Neutrophil (primary cell): ENCODE data around the gene G2E3.

Source experiments
- H3K27ac ChIP-seq: fragments of 200-600 bp; sonication (generic); 2 replicates; pipeline ENCODE4 v1.5.1; 2016; ENCODE audit warnings: mild to moderate bottlenecking, moderate library complexity
- H3K27me3 ChIP-seq: fragments of 200-600 bp; sonication (generic); 2 replicates; pipeline ENCODE4 v1.6.0; 2016; ENCODE audit warnings: mild to moderate bottlenecking
- H3K36me3 ChIP-seq: fragments of 200-600 bp; sonication (generic); 2 replicates; pipeline ENCODE4 v1.5.1; 2017
- H3K4me1 ChIP-seq, 2 experiments: fragments of 200-600 bp in 1 of 2; sonication (generic) in 1 of 2; 1 replicate in 1 of 2; 2 replicates in 1 of 2; pipeline versions ENCODE4 v1.5.1 to v1.6.1; 2013 to 2016; ENCODE audit warnings: low read depth in 1 of 2, low read length in 1 of 2, mild to moderate bottlenecking in 1 of 2, moderate library complexity in 1 of 2; ENCODE audit not compliant: control insufficient read depth in 1 of 2, insufficient read depth in 1 of 2
- H3K4me3 ChIP-seq, 2 experiments: fragments of 200-600 bp in 1 of 2; sonication (generic) in 1 of 2; 1 replicate in 1 of 2; 2 replicates in 1 of 2; pipeline ENCODE4 v1.5.1; 2013 to 2016; ENCODE audit warnings: low read depth in 1 of 2, low read length in 1 of 2, mild to moderate bottlenecking in 1 of 2, moderate library complexity in 1 of 2
- H3K9me3 ChIP-seq: fragments of 200-600 bp; sonication (generic); 2 replicates; pipeline ENCODE4 v1.5.1; 2016
- TF ChIP-seq, protein P1 (sequence below): fragments of 200-600 bp; sonication (generic); IDR thresholded peaks from 2 replicates; pipeline ENCODE4 v1.5.1; 2016; ENCODE audit warnings: antibody characterized with exemption

G2E3 gene

DNA sequence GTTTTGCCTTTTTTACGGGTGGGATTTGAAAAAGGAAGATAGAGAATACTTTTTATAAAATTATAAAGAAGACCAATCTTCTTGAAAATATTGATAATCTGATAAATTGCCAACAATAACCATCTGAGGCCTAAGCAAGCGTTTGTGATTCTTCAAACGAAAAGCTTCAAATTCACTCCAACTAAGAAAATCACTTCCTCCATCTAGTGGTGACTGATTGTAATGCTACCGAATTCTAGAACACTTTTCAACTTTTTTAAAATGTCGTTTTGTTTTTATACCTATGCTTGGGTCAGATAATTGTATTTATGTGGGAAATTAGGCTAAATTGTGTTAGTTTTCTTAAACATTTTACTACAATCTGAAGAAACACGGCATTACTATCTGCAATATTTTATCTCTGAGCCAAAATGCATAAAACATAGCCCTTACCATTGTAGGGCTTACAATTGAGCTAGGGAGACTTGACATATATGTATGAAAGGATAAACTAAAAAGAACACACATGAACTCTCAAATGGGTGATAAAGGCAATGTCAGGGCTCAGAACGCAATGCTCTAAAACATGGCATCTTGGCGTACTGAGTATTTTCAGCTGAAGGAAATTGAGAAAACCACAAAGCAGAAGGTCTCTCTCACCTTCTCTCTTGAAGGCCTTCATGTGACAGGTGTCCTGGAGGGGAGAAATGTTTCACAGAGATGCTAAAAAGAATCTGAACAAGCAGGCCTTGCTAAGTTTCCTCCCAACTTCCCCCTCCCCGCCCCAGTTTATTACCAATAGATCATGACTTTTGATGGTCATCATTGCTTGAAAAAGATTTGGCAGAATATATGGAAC, 36.8 kb upstream of the G2E3 start:
- Histone ChIP-seq H3K9me3 (peaks cover under 1% of the 10 kb centered on the region), H3K4me3 (no peak overlapping the region), H3K4me1 (no peaks in the 10 kb centered on the region), H3K36me3 (no peaks in the 10 kb centered on the region), H3K27me3 (peaks cover 3% of the 10 kb centered on the region), H3K27ac (no peak overlapping the region)
- TF ChIP-seq, protein P1, sequence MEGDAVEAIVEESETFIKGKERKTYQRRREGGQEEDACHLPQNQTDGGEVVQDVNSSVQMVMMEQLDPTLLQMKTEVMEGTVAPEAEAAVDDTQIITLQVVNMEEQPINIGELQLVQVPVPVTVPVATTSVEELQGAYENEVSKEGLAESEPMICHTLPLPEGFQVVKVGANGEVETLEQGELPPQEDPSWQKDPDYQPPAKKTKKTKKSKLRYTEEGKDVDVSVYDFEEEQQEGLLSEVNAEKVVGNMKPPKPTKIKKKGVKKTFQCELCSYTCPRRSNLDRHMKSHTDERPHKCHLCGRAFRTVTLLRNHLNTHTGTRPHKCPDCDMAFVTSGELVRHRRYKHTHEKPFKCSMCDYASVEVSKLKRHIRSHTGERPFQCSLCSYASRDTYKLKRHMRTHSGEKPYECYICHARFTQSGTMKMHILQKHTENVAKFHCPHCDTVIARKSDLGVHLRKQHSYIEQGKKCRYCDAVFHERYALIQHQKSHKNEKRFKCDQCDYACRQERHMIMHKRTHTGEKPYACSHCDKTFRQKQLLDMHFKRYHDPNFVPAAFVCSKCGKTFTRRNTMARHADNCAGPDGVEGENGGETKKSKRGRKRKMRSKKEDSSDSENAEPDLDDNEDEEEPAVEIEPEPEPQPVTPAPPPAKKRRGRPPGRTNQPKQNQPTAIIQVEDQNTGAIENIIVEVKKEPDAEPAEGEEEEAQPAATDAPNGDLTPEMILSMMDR = no peak

DNA sequence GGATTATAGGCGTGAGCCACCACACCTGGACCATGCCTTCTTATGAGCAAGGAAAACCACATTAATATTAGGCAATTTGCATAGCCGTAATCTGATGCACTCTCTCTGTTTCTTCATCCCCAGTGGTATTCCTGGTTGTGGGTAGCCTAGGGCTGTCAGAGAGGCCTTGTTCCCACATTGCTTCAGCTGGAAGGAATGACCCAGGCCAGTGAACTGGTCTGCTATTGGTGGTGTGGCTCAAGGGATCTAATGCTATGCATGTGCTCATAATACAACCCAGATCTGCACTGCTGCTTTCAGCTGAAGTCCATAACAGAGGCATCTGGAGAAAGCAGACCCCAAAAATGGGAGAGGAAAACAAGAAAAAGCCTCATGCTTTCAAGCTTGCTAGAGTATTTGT, 33.1 kb upstream of the G2E3 start:
- H3K4me3 ChIP-seq = no peak overlapping the region
- TF ChIP-seq, protein P1 = no peak
- H3K9me3 ChIP-seq = peaks cover 2% of the 10 kb centered on the region
- no peaks in the 10 kb centered on the region for H3K4me1 ChIP-seq
- H3K36me3 ChIP-seq = no peaks in the 10 kb centered on the region
- no peaks in the 10 kb centered on the region for H3K27me3 ChIP-seq
- no peak overlapping the region for H3K27ac ChIP-seq

DNA sequence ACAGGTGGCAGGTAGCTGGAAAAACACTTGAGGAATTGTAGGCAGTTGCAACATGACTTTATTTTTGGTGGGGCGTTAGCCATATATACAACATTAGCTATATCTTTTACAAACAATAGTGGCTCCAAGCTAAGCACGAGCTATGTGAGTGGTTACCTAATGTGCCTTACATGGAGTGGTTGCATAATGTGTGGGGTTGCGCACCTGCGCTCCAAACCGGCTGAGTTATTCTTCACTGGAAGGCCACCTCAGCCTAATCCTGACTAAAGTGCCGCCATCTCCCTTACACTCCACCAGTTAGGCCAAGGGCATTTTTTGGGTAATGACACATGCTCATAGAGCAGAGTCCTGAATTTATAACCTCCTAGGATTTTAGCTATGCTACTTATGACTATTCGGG, 31.8 kb upstream of the G2E3 start:
- TF ChIP-seq, protein P1 = no peak
- Histone ChIP-seq H3K9me3 (peaks cover 2% of the 10 kb centered on the region), H3K36me3 (no peaks in the 10 kb centered on the region), H3K27ac (no peak overlapping the region), H3K4me3 (no peak overlapping the region), H3K27me3 (no peaks in the 10 kb centered on the region), H3K4me1 (peaks cover 5 to 9% of the 10 kb centered on the region in 2 experiments)

DNA sequence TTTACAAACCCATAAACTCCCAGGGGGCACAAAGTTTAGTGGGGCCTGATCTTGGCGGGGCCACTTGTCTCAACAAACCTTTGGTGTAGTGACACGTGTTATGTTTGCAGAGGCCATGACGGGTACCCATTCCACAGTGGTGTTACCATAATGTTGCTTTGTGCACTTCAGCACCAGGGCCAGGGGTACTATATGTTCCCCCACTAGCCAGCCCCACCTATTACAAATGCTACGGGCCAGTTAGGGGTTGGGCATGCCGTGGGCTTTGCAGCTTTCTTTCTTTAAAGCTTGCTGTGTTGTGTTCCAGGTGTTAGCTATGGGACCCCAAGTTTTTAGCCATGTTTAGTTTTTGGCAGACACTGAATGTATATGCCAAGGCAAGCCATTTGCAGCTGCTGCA, 30.8 kb upstream of the G2E3 start:
- no peak overlapping the region for H3K27ac ChIP-seq
- peaks cover 2% of the 10 kb centered on the region for H3K9me3 ChIP-seq
- peaks cover 5 to 10% of the 10 kb centered on the region in 2 experiments for H3K4me1 ChIP-seq
- TF ChIP-seq, protein P1 = no peak
- no peak overlapping the region for H3K4me3 ChIP-seq
- no peaks in the 10 kb centered on the region for H3K27me3 ChIP-seq
- no peaks in the 10 kb centered on the region for H3K36me3 ChIP-seq

DNA sequence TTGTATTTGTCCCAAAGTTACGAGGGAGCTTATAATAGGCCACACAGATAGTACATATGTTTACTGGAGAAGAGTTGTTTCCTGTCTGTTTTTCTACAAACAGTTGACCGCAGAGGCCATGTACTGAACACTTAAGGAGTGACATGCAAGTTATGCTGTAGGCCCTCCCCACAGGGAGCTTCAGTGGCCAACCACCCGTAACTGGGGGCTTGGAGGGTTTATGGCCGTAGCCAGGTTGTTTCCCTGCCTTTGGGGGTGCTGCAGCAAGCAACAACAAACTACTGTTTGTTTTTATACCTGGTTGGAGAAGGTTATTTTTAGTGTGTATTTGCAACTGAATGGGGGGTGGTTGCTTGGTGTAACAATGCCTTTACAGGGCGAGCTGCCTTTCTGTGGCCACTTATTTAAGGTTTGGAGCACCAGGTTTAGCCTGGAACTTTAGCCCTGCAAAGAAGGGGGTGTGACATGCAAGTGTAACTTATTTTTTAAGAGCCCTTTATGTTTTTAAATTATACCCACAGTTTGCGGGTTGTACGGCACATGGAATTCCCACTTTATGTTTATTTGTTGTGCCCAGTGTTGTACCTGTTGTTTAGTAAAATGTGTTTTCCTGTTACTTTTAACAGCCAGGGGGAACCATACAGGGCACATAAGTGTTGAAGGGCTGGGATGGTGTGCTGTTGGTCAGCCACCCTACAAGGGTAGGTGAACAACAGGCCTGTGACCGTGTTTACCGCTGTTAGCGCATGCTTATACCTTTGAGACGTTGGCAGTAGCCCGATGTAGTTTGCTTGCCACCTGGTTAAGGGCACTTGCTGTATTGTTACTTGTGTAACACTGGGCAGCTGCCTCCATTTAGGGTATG, 29.9 kb upstream of the G2E3 start:
- no peaks in the 10 kb centered on the region for H3K27me3 ChIP-seq
- H3K27ac ChIP-seq = no peak overlapping the region
- H3K9me3 ChIP-seq = peaks cover 2% of the 10 kb centered on the region
- peaks cover 5 to 10% of the 10 kb centered on the region in 2 experiments for H3K4me1 ChIP-seq
- TF ChIP-seq, protein P1 = no peak
- H3K4me3 ChIP-seq = no peak overlapping the region
- no peaks in the 10 kb centered on the region for H3K36me3 ChIP-seq
